ENCODE data around the gene IER3IP1.
"Not testable (repeated sequence)": the region's sequence is repeated elsewhere in the genome, so short reads cannot be mapped to it uniquely, and the experiment has no call there.

IER3IP1 gene

GRCh38 chr18:47175898-47176575 is at the start of gene IER3IP1:
TSS of gene IER3IP1 (minus strand) at chr18:47176364. CDS start at chr18:47176277, 87 bp downstream.
- peak; percentile 86 for DNase-seq (ENCODE audit: low read depth)

- DNase-seq (ENCODE audit: low read depth): no peak
These were observed 39.5 kb upstream of the IER3IP1 start for GRCh38 chr18:47215554-47216138.

GRCh38 chr18:47209171-47209570 is 33.0 kb upstream of the IER3IP1 start:
- no peak for DNase-seq (ENCODE audit: low read depth)

- DNase-seq (ENCODE audit: low read depth): no peak
These were observed 30.9 kb upstream of the IER3IP1 start for GRCh38 chr18:47206945-47207637.

GRCh38 chr18:47204908-47205522 is 28.9 kb upstream of the IER3IP1 start:
- peak; percentile 12 for DNase-seq (ENCODE audit: low read depth)

- no peak for DNase-seq (ENCODE audit: low read depth)
These were observed 27.7 kb upstream of the IER3IP1 start for GRCh38 chr18:47203626-47204464.

- DNase-seq (ENCODE audit: low read depth): not testable (repeated sequence)
These were observed 19.8 kb upstream of the IER3IP1 start for GRCh38 chr18:47195961-47196360.

- DNase-seq (ENCODE audit: low read depth): no peak
These were observed 15.8 kb upstream of the IER3IP1 start for GRCh38 chr18:47191961-47192360.

GRCh38 chr18:47187721-47188120 is 11.6 kb upstream of the IER3IP1 start:
- DNase-seq (ENCODE audit: low read depth): no peak

GRCh38 chr18:47184419-47185050 is 8.4 kb upstream of the IER3IP1 start:
- DNase-seq (ENCODE audit: low read depth): no peak

GRCh38 chr18:47182156-47182555 is 6.0 kb upstream of the IER3IP1 start:
- DNase-seq (ENCODE audit: low read depth): not testable (repeated sequence)

- DNase-seq (ENCODE audit: low read depth): no peak
These were observed 4.6 kb upstream of the IER3IP1 start for GRCh38 chr18:47180765-47181164.

- DNase-seq (ENCODE audit: low read depth): no peak
These were observed 3.4 kb upstream of the IER3IP1 start for GRCh38 chr18:47179520-47179919.

GRCh38 chr18:47175283-47175897 is 774 bp downstream of the IER3IP1 start:
- no peak for DNase-seq (ENCODE audit: low read depth)

- DNase-seq (ENCODE audit: low read depth): no peak
These were observed 1.5 kb downstream of the IER3IP1 start for GRCh38 chr18:47174545-47175116.

- DNase-seq (ENCODE audit: low read depth): no peak
These were observed 3.7 kb downstream of the IER3IP1 start for GRCh38 chr18:47172476-47172875.

- DNase-seq (ENCODE audit: low read depth): no peak
These were observed 7.3 kb downstream of the IER3IP1 start for GRCh38 chr18:47168913-47169312.

- no peak for DNase-seq (ENCODE audit: low read depth)
These were observed 7.7 kb downstream of the IER3IP1 start for GRCh38 chr18:47168509-47168908.

GRCh38 chr18:47166294-47166693 is 9.9 kb downstream of the IER3IP1 start:
- DNase-seq (ENCODE audit: low read depth): no peak

GRCh38 chr18:47163241-47163640 is 12.9 kb downstream of the IER3IP1 start:
- DNase-seq (ENCODE audit: low read depth): no peak

GRCh38 chr18:47160256-47160655 is 15.9 kb downstream of the IER3IP1 start:
- DNase-seq (ENCODE audit: low read depth): no peak
